Measurements from ENCODE around the gene ESR2.

DNA sequence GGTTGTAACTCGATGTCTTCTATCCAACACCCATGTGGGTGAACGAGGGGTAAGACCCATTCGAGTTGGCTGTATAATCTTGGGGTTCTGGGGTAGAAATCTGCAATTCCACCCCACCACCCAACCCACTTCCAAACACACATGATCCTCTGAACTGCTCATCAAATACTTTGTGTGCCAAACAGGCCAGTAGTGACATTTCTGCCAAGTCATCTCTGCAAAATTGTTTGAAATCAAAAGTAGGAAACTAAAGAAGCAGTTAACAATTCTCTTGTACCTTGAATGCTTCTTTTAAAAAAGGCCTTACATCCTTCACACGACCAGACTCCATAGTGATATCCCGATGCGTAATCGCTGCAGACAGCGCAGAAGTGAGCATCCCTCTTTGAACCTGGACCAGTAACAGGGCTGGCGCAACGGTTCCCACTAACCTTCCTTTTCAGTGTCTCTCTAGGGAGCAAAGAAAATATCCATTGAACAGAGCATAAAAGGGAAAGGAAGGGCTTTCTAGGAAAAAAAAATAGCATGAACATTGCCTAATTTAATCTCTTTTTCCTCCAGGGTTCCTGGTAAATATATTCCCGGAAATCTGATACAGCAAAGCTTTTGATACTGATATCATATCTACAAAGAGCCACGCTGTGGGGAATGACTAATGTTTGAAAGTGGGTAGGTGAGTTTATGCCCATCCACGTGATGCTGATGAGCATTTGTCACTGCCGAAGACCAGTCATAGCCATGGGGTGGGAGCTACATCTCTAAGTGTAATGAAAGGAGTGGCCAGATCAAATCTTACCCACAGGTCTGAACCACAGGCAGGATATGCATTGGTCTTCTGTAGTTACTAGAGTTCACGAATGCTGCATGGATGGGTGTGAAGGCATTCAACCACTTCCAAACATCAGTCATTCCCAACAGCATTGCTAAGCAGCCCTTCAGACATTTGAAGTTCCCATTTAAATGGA, 14.2 kb downstream of the ESR2 start:
- TF ChIP-seq, protein P1, sequence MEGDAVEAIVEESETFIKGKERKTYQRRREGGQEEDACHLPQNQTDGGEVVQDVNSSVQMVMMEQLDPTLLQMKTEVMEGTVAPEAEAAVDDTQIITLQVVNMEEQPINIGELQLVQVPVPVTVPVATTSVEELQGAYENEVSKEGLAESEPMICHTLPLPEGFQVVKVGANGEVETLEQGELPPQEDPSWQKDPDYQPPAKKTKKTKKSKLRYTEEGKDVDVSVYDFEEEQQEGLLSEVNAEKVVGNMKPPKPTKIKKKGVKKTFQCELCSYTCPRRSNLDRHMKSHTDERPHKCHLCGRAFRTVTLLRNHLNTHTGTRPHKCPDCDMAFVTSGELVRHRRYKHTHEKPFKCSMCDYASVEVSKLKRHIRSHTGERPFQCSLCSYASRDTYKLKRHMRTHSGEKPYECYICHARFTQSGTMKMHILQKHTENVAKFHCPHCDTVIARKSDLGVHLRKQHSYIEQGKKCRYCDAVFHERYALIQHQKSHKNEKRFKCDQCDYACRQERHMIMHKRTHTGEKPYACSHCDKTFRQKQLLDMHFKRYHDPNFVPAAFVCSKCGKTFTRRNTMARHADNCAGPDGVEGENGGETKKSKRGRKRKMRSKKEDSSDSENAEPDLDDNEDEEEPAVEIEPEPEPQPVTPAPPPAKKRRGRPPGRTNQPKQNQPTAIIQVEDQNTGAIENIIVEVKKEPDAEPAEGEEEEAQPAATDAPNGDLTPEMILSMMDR (IDR thresholded peaks at IDR 0.05; ENCODE audit: poor library complexity): no peak
- no peak for TF ChIP-seq EZH2 (IDR thresholded peaks at IDR 0.05; ENCODE audit: borderline replicate concordance)

Data from hepatocyte (in vitro differentiated cells).